ENCODE data around the gene KCNJ15.
"Not testable (repeated sequence)": the region's sequence is repeated elsewhere in the genome, so short reads cannot be mapped to it uniquely, and the experiment has no call there.

KCNJ15 gene

GRCh38 chr21:38244885-38245869 is 11.6 kb upstream of the KCNJ15 start:
- DNase-seq, result peak; percentile 54 to 79

GRCh38 chr21:38246511-38246910 is 10.3 kb upstream of the KCNJ15 start:
- no peak for DNase-seq

- not testable (repeated sequence) for DNase-seq
Measured at GRCh38 chr21:38247054-38247453, 9.7 kb upstream of the KCNJ15 start.

GRCh38 chr21:38247738-38248510 is 8.9 kb upstream of the KCNJ15 start:
- no peak for DNase-seq

- no peak for DNase-seq
Measured at GRCh38 chr21:38249256-38249655, 7.5 kb upstream of the KCNJ15 start.

- DNase-seq, result no peak
Measured at GRCh38 chr21:38249696-38250278, 7.0 kb upstream of the KCNJ15 start.

- no peak for DNase-seq
Measured at GRCh38 chr21:38250991-38251418, 5.8 kb upstream of the KCNJ15 start.

GRCh38 chr21:38254970-38255369 is 1.8 kb upstream of the KCNJ15 start:
- DNase-seq, result no peak

GRCh38 chr21:38255571-38256117 is 1.1 kb upstream of the KCNJ15 start:
- DNase-seq, result no peak

GRCh38 chr21:38257667-38258066 is 876 bp downstream of the KCNJ15 start:
- DNase-seq, result no peak

- no peak for DNase-seq
Measured at GRCh38 chr21:38258521-38259485, 2.0 kb downstream of the KCNJ15 start.

- DNase-seq, result no peak
Measured at GRCh38 chr21:38259665-38260064, 2.9 kb downstream of the KCNJ15 start.

- DNase-seq, result no peak
Measured at GRCh38 chr21:38260426-38260825, 3.6 kb downstream of the KCNJ15 start.

GRCh38 chr21:38261851-38262250 is 5.1 kb downstream of the KCNJ15 start:
- DNase-seq, result no peak

- DNase-seq, result no peak
Measured at GRCh38 chr21:38263493-38263892, 6.7 kb downstream of the KCNJ15 start.

- DNase-seq, result no peak
Measured at GRCh38 chr21:38264571-38264970, 7.8 kb downstream of the KCNJ15 start.

GRCh38 chr21:38265166-38265565 is 8.4 kb downstream of the KCNJ15 start:
- DNase-seq, result no peak

- no peak for DNase-seq
Measured at GRCh38 chr21:38266732-38267131, 9.9 kb downstream of the KCNJ15 start.

GRCh38 chr21:38267136-38267755 is 10.5 kb downstream of the KCNJ15 start:
- no peak for DNase-seq

GRCh38 chr21:38267991-38268863 is 11.4 kb downstream of the KCNJ15 start:
- no peak for DNase-seq

Measured in CD4-positive, alpha-beta T cell treated with Interleukin-4 for 1 hour (primary cell).